NCI-H2107 treated with DMSO at 0.1 percent for 48 hours (cell line): ENCODE results near the gene GAS7.

Experiments
- DNase-seq: peaks from one replicate; lab custom pipeline; 2025; ENCODE audit not compliant: unreplicated experiment; lab: John Stamatoyannopoulos, UW

GAS7 gene

DNA sequence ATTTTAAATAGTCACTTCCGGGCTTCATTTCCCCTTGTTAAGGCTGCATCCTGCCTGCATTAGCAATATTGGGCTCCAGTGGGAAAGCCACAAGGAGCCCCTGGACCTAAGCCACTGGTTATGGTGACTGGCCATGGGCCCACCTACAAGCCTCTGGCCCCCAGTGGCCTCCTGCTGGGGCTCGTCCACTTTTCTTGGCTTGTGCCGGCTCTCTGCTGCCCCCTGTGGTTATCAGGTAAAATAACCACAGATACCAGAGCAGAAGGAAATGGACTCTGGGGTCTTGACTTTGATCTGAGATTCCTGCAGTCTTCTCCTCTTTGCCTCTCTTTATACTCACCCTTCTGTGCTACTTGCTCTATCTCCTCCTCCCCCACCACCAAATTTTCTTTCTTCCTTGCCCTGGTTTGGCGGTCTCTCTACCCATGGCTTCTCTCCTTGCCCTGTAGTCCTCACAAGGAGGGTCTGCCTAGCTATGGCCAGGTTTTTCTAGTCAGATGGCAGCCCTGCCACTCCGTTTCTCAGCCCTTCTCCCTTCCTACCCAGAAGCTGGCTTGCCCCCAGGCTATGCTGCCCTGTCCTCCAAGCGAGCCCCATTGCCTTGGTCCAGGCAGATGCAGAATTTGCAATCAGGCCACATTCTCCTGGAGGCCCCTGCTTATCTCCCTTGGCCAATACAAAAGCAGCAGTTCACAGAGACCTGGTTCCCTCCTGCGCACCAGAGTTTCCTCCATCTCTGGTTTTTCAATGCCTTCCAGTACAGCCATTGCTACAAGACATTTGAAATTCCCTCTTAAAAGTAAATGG lies 210.4 kb downstream of the GAS7 start:
- no peak for DNase-seq

DNA sequence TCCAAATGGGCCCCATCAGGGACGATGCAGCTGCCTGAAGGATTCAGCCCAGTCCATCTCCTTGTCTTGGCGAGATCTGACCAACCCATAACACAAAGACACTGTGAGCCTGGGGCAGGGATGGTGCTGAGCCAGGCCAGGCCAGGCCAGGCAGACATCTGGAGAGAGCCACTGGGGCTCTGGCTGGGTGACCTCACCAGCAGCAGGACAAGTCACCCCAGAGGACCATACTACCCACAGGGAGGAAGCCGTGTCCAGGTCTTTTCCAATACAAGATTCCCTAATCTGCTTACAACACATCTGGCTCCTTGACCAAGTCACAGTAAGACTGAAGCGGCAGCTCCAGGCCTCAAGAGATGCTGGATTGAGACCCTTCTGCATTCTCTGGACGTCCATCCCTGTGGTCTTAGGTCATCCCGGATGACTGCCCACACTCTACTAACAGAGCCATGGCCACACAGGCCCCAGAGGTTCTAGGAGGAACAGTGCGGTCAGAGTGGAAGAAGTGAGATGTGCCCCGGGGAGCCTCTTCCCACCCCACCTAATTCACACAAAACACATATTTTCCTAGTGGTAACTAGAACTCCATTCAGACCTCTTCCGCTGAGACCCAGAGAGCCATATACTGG lies 211.5 kb downstream of the GAS7 start:
- DNase-seq = no peak

DNA sequence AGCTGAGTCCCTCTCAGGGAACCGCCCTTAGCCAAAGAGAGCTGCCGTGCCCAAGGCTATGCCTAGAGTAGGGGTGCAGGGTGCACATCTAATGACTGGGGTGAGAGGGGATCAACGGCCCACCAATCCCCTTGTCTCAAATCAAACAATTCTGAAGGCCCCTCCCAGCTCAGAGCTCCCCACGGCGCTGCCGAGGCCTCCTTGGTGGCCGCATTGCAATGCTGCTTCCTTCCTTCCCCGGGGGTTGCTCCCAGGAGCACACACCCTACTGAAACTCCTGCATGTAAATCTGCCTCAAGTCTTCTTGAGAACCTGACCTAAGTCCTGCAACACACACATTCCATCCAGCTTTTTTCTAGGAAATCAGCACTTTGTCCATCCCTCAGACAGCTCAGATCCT lies 212.8 kb downstream of the GAS7 start:
- DNase-seq = no peak

DNA sequence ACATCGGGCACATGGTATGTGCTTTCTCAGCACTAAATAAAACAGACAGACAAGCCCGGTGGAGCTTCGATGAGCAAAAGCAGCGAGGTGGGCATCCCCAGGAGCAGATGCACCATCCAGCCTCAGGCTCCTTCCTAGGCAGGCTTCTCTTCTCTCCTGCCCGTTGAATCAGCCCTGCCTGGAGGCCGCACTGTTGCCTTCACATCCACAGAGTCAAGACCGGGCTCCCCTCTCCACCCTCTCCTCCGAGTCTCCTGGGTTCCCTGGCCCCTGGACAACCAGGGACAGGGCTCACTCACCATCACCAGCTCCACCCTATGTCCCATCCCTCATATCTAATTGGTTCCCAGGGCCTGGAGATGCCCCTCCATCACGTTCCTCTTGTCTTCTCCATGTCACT lies 213.6 kb downstream of the GAS7 start:
- DNase-seq = no peak

DNA sequence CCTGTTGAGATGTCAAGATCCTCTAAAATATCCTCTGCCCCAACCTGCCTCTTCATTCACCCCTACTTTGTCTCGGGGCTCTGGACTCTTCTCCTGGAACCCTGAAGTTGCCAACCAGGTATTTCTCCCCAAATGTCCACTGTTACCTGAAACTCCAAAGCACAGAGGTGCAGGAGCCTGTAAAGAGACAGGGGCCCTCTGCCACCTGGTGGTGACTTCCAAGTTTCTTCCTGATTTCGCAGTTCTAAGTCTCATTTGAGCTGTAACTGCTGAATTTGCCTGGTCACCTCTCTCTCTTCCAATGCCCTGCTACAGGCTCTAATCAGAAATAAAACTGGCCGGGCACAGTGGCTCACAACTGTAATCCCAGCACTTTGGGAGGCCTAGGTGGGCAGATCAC lies 216.2 kb downstream of the GAS7 start:
- DNase-seq = no peak

DNA sequence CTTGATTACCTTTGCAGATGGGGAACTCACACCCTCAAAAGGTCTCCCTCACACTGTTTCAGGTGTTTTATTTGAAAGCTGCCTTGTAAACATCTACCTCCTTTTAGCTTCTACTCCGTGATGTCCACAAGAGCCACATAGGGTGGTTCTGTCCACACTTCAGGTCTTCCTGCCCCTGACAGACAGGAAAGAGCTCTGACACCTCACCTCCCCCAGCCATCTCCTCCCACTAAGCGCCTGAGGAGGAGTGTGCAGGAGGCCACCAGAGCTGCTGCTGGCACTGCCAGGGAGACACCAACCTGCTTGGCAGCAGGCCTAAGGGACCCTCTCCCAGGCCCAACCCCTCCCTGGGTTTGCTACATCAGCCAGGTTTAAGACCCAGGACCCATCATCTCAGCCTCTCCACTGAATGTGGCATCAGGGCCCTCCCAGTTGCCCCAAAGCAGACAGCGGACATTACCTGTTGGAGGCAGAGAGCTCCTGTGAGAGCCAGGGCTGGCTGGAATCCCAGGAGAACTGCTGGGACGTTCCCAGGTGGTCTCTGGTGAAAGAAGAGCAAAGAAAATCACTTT lies 217.0 kb downstream of the GAS7 start:
- DNase-seq = no peak

DNA sequence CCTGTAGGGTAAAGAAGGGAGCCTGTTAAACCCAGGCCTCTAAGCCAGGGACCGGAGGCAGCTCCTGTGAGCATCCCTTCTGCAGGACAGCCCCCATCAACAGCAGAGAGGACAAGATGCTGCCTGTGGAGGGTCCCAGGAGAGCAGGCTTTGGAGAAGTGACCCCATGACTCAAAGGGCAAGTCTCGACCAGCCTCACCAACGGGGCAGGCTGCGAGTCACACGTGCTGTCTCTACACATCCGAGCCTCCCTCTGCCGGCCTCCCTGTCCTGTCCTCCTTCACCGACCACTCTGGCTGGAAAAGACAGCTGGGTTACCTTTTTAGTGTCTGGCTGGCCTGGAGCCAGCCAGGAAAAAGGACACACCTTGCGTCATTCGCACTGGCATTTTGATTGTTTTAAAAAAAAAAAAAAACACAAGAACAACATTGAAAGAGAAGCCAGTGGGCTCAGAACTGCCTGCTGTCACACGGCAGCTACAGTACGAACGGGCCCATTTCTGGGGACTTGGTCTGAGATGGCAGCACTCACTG lies 218.9 kb downstream of the GAS7 start:
- no peak for DNase-seq

DNA sequence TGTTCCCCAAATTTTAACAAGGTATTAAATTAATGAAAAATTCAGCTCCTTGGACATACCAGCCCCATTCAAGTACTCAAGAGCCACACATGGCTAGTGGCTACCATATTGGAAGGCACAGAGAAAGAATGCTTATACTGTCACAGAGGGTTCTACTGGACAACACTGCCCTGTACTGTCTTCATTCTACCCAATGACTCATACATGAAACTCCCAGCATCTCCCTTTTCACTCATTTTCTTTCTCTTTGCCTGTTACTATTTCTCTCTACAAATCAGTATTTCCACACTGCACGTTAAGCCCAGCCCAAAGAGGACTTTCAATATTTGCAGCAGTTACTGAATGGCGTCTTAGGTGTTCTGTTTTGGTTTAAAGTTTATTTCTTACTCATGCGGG lies 221.2 kb downstream of the GAS7 start:
- no peak for DNase-seq

DNA sequence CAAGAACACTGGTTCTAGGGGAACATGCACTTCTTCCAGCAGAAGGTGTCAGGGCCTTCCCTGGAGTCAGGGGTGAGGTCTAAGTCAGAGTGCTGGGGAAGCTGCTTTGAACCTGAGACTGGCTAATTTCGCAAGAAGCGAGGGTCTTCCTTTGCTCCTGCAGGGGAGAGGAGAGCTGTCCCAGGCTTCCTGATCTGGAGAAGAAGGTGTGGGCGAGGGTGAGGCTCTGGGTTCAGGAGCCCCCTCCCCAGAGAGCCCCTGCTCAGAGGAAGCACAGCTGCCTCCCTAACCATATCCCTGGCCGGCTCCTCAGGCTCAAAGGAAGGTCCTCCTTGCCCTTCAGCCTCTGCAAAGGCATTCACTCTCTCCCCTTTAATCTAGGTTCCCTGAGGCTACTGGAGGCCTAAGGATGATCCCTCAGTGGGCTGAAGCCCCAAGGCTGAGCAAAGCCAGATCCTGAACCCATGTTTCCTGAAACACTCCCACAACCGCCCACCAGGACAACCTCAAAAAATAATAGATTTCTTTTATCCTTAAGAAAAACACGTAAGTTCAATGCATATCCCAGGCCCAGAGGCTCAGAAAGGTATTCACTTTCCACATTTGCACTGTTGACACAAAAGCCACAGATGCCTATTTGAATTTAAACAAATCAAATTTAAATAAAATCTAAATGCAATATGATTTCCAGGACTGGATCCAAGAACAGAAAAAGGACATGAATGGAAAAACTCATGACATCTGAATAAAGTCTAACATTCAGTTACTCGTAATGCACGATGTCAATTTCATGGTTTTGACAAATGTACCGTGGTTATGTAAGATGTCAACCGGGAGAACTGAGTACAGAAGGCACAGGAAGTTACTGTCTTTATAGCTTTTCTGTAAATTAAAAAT lies 221.9 kb downstream of the GAS7 start:
- no peak for DNase-seq

DNA sequence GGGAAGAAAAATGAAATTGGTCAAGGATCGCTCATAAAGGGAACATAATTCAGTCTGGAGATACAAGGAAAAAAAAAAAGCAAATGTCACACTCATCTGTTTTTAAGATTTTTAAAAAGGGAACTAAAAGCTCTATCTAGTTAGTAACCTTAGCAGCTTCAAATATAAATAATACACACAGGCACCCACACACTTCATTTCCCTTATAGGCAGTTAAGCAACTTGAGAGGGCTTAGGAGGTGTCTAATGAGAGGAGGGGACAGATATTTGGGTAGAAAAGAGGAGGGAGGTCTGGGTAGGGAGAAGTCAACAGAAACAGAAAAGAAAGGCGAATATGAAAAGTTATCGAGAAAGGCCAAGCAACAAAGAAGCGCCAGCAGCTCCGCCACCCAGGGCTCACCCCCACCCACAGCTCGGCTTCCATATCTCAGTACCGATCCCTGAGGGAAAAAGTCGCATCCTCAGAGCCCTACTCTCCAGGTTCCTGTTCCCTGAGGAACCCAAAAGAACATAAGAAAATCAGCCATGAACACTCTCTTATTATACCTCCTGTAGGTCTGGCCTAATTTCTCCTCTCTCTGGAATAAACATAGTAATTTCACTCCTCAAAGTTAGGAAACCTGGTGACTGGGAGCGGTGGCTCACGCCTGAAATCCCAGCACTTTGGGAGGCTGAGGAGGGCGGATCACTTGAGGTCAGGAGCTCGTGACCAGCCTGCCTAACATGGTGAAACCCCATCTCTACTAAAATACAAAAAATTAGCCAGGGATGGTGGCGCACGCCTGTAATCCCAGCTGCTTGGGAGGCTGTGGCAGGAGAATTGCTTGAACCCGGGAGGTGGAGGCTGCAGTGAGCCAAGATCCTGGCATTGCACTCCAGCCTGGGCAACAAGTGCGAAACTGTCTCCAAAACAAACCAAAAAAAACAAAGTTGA lies 223.7 kb downstream of the GAS7 start:
- DNase-seq = no peak

DNA sequence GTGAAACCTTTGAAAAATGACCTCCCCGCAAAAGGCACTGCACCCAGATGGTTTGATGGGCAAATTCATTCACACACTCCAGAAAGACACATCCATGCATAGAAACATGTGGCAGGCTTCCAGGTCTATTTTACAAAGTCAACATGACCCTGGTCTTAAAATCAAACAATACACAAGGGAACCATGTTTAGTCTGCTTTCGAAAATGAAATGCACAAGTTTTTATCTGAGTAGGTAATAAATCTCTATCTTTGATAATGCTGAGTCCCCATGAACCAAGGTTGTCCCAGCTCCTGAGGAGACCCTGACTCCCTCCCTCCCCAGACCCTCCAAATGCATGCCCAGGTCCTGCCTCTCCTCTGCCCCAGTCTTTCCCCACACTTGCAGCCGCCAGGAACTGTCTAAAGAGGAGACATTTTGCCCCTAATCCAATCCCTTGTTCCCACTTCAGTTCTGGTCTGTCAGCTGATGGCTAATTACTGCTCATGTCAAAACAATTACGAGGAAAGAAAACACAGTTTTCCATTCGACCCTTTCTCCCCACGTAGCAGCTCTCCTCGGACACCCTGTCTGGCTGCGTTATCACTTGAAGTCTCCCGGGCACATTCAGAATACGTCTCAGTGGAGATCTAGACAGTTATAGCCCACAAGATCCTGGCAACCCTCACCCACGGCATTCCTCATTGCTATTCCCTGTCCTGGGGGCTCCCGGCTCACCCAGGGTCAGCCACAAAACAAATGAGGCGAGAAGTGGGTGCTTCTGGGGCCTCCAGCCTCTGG lies 224.5 kb downstream of the GAS7 start:
- DNase-seq = no peak

DNA sequence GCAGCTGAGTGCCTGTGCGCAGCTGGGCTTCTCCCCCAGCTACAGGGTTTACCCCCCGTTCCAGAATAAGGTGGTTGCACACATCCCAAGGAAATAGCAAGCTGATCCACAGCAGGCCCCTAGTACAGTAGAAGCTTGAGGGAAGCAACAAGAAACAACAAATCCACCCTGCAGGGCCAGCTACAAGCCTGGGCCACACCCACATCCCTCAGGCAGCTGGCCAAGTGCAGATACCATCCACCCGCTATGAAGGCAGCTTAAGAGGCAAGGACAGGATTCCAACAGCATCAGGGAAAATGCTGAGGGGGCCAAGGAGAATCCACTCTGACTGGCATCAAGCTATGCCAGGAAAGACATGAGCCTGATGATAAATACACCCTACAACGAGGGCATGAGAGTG lies 226.4 kb downstream of the GAS7 start:
- no peak for DNase-seq

DNA sequence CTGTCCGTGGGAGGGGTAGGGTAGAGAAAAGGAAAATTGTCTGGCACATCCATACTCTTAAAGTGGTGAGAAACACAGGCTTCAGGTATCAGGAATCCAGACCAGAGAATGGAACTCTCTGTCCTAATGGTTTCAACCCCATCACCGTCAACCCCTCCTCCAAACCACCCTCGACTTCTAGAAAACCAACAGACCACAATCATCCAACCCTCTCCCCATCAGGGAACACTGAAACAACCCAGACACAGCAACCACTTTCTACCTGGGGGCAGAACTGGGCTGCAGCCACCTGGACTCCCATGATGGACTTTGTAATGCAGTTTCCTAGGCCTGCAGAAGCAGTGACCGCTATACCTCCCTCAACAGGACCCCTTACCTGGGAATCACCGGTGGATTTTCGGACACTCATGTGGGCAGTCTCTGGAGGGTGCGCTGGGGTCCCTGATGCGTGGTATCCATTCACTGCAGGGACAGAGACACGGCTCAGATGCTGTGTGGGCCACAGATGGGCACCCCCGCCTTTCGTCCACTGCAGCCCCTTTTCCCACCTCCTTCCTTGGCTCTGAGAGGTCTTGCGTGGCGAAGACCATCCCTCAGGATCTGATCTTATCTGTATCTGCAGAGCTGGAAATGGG lies 229.0 kb downstream of the GAS7 start:
- no peak for DNase-seq

DNA sequence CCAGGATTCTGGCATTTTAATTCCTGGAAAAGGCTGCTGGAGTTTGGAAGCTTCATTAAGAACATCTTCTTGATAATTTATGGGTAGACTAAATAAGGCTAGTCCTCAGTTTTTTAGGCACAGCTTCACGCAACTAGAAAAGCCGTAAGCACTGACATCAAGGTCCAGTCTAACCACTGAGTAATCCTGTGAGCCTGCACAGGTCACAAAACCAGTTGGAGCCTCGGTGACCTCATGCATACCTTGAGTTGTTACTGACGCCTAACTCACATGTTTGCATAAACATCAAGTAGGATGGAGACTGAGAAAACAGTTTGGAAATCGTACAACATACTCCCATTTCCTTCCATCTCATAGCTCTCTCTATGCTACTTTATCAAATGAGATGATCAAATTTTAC lies 229.5 kb downstream of the GAS7 start:
- DNase-seq = no peak

DNA sequence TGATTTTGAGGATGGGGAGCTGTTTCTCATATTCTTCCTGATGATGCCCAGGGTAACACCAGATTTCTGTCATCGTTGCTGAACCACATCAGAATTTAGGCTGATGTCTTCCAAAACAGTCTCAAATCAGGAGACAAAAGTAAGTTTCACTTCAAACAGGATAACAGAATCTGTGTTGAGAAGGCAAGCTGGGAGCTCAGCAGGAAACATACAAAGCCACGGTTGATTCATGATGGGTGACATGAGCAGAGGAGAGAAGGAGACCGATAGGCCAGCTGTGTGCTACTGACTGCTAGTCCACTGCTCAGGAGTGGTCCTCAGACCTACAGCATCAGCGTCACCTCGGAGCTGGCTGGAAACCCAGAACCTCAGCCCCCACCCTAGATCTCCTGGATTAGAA lies 230.4 kb downstream of the GAS7 start:
- DNase-seq = no peak

DNA sequence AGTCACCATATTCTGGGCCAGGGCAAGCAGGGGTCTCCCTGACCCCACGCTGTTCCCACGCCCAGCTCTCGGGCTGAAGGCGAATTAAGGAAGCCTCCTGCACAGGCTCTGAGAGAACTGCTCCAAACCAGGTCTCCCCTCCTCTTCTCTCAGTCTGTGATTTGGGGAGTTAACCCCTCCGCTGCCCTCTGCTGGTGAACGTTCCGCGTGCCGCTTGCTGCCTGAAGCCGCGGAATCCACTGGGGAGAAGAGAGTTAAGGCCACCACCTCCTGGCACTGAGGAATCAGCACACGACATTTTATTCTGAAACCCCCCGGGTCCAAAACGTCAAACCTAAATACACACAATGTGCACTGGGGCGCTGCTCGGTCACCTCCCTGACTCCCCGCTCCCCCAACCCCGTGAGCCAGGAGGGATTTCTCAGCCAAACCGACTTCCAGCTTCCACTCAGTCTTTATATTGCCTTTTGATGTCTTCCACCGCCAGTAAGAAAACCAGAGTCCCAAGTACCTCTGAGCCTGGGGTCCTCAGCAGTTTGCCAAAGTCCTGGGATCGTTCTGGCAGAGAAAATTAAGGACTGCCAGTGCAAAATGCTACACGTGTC lies 238.9 kb downstream of the GAS7 start:
- DNase-seq = no peak

DNA sequence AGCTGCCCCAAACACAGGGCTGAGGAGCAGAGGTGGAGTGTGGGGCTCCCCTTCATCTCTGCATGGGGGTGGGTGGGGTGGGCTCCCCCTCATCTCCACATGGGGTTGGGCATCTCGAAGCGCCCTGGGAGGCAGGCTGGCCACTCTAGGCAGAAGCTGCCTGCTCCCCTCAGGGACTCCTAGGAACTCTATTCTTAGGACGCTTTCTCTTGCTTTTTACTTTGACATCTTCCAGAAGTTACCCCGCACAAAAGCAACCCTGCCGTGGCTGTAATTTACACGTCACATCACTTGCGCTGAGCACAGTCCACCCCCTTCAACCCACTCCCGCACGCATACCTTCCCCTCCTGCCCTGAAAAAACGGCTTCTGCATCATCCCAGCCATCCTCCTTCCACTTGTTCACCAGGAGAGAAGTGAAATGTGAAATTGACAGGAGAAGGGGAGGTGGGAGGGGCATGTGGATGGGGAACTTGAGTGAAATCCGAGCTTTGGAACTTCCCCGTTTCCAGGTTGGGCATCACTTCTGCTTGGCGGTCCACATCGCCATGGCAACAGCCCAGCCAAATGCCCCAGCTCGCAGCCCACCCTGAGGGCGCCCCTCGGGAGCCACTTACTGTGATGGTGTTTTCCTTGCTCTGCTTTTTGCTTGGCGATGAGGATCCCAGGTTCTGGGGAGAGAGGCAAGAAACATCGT lies 239.7 kb downstream of the GAS7 start:
- no peak for DNase-seq

DNA sequence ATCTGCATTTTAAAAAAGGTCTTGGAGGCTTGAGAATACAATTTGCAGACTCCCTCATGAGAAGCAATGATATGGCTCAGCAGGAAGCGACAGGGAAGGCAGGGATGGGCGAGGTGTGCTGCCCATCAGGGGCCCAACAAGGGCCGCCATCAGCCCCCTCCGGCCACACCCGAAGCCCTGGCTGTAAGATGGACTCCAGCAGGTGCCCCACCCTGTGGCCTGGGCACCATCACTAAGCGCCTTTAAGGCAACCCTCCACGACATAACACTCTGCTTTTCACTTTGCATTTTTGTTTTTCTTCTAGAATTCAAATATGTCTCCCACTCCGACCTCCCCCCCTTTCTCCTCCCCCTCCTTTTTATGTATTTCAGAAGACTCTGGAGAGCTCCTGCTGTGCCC lies 241.2 kb downstream of the GAS7 start:
- DNase-seq = no peak
